Astrocyte (in vitro differentiated cells and primary cell): Measurements from ENCODE around the gene CDH13. TPM values are rescaled to one million over a fixed set of nuclear protein-coding genes. Genes with fewer than 3 reads are reported as not detected.

Source experiments
- DNase-seq: peaks from one replicate; pipeline ENCODE4 v3.0.0-alpha.2; 2010; ENCODE audit warnings: low read depth
- FAIRE-seq: peaks from 2 replicates; lab custom pipeline; 2011; peaks lifted over from hg19 to GRCh38; lab: Jason Lieb, UNC
- H2AFZ ChIP-seq: 2 replicates; pipeline ENCODE4 v1.6.0; 2012; ENCODE audit warnings: low read depth, low read length, inconsistent platforms
- H3K27ac ChIP-seq: 2 replicates; pipeline ENCODE4 v1.5.1; 2011; ENCODE audit warnings: low read depth, low read length, inconsistent platforms
- H3K27me3 ChIP-seq: 2 replicates; pipeline ENCODE4 v1.6.0; 2011; ENCODE audit warnings: low read length, inconsistent platforms; ENCODE audit not compliant: insufficient read depth
- H3K36me3 ChIP-seq: 2 replicates; pipeline ENCODE4 v1.5.1; 2011; ENCODE audit warnings: low read length, inconsistent platforms; ENCODE audit not compliant: insufficient read depth
- H3K4me1 ChIP-seq: 2 replicates; pipeline ENCODE4 v1.5.1; 2011; ENCODE audit warnings: low read length, inconsistent platforms; ENCODE audit not compliant: insufficient read depth
- H3K4me2 ChIP-seq: 2 replicates; pipeline ENCODE4 v1.6.0; 2012; ENCODE audit warnings: low read length, inconsistent platforms
- H3K4me3 ChIP-seq: 2 replicates; pipeline ENCODE4 v1.5.1; 2011; ENCODE audit warnings: low read depth, mild to moderate bottlenecking, low read length, inconsistent platforms; ENCODE audit not compliant: insufficient read depth
- H3K79me2 ChIP-seq: 2 replicates; pipeline ENCODE4 v1.6.0; 2012; ENCODE audit warnings: mild to moderate bottlenecking, low read length, inconsistent platforms; ENCODE audit not compliant: insufficient read depth
- H3K9ac ChIP-seq: 2 replicates; pipeline ENCODE4 v1.6.0; 2012; ENCODE audit warnings: mild to moderate bottlenecking, low read length, inconsistent platforms
- H3K9me3 ChIP-seq: 2 replicates; pipeline ENCODE4 v1.5.1; 2012; ENCODE audit warnings: low read depth, mild to moderate bottlenecking, low read length, inconsistent platforms; ENCODE audit not compliant: insufficient read depth
- H4K20me1 ChIP-seq: 2 replicates; pipeline ENCODE4 v1.6.0; 2012; ENCODE audit warnings: low read length, inconsistent platforms; ENCODE audit not compliant: insufficient read depth
- H3K27ac Mint-ChIP-seq: one replicate; pipeline ENCODE4 v1.8.0; 2021; ENCODE audit warnings: mild to moderate bottlenecking, mixed read lengths; ENCODE audit not compliant: unreplicated experiment
- H3K27me3 Mint-ChIP-seq: one replicate; pipeline ENCODE4 v1.8.0; 2021; ENCODE audit warnings: low read depth, mixed read lengths; ENCODE audit not compliant: unreplicated experiment
- H3K36me3 Mint-ChIP-seq: one replicate; pipeline ENCODE4 v1.8.0; 2021; ENCODE audit warnings: low read depth, mixed read lengths; ENCODE audit not compliant: unreplicated experiment
- H3K4me1 Mint-ChIP-seq: one replicate; pipeline ENCODE4 v1.8.0; 2021; ENCODE audit warnings: low read depth, mixed read lengths; ENCODE audit not compliant: unreplicated experiment
- H3K4me3 Mint-ChIP-seq: one replicate; pipeline ENCODE4 v1.8.0; 2021; ENCODE audit warnings: mild to moderate bottlenecking, moderate library complexity, mixed read lengths; ENCODE audit not compliant: unreplicated experiment
- H3K9me3 Mint-ChIP-seq: one replicate; pipeline ENCODE4 v1.8.0; 2021; ENCODE audit warnings: mild to moderate bottlenecking, mixed read lengths; ENCODE audit not compliant: unreplicated experiment
- EZH2 ChIP-seq: IDR thresholded peaks from 2 replicates; pipeline ENCODE4 v1.6.1; 2012; ENCODE audit warnings: mild to moderate bottlenecking, low read length, inconsistent platforms; ENCODE audit not compliant: insufficient read depth
- total RNA-seq: library from RNA; stranded (reverse); gene quantifications from 2 replicates; pipeline ENCODE4 v1.2.1, GENCODE V29; 2021
- TF ChIP-seq, protein P1 (sequence below): IDR thresholded peaks from 2 replicates; pipeline ENCODE4 v1.5.1; 2011; ENCODE audit warnings: low read depth, mild to moderate bottlenecking, inconsistent platforms, low read length, moderate library complexity; ENCODE audit not compliant: insufficient read depth

The CDH13 gene
- total RNA-seq, 1 donor from 2014 or later: 41.7 TPM

GRCh38 chr16:83389751-83390150 lies 763.0 kb downstream of the CDH13 start:
- Histone ChIP-seq H4K20me1 (no peaks in the 10 kb centered on the region), H3K27ac (no peak overlapping the region), H3K4me2 (no peak overlapping the region), H3K9ac (no peak overlapping the region), H3K79me2 (no peaks in the 10 kb centered on the region), H3K4me3 (no peak overlapping the region), H3K36me3 (no peaks in the 10 kb centered on the region), H3K4me1 (no peaks in the 10 kb centered on the region), H3K27me3 (no peaks in the 10 kb centered on the region), H2AFZ (no peak overlapping the region), H3K9me3 (no peaks in the 10 kb centered on the region)
- DNase-seq: peak; percentile 62
- no peaks in the 10 kb centered on the region for H3K36me3 Mint-ChIP-seq
- TF ChIP-seq EZH2: no peak
- TF ChIP-seq, protein P1, sequence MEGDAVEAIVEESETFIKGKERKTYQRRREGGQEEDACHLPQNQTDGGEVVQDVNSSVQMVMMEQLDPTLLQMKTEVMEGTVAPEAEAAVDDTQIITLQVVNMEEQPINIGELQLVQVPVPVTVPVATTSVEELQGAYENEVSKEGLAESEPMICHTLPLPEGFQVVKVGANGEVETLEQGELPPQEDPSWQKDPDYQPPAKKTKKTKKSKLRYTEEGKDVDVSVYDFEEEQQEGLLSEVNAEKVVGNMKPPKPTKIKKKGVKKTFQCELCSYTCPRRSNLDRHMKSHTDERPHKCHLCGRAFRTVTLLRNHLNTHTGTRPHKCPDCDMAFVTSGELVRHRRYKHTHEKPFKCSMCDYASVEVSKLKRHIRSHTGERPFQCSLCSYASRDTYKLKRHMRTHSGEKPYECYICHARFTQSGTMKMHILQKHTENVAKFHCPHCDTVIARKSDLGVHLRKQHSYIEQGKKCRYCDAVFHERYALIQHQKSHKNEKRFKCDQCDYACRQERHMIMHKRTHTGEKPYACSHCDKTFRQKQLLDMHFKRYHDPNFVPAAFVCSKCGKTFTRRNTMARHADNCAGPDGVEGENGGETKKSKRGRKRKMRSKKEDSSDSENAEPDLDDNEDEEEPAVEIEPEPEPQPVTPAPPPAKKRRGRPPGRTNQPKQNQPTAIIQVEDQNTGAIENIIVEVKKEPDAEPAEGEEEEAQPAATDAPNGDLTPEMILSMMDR: no peak
- H3K27ac Mint-ChIP-seq: no peak overlapping the region
- peaks cover 6% of the 10 kb centered on the region for H3K9me3 Mint-ChIP-seq
- peaks cover 5% of the 10 kb centered on the region for H3K4me1 Mint-ChIP-seq
- H3K4me3 Mint-ChIP-seq: no peak overlapping the region
- H3K27me3 Mint-ChIP-seq: peaks cover 4% of the 10 kb centered on the region
- FAIRE-seq: no peak

DNA sequence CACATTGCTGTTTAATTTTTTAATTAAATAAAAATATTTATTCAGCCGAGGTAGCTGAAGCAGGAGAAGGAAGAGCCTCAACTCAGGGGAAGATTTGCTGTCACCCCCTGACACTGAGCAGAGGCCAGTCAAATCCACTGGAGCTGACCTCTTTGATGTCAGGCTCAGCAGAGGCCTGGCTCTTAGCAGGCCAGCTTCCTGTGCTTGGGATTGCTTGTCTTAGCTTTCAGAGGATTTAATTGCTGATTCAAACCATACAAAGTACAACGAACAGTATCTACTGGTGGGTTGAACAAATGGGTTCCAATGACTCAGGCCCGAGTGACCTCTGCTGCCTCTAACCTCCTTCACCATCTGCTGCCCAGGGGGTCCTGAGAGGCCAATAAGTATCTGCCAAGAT lies 764.0 kb downstream of the CDH13 start:
- Histone ChIP-seq H3K9ac (no peak overlapping the region), H3K27me3 (no peaks in the 10 kb centered on the region), H3K9me3 (no peaks in the 10 kb centered on the region), H3K36me3 (no peaks in the 10 kb centered on the region), H3K79me2 (no peaks in the 10 kb centered on the region), H3K4me3 (no peak overlapping the region), H3K4me1 (no peaks in the 10 kb centered on the region), H4K20me1 (no peaks in the 10 kb centered on the region), H2AFZ (no peak overlapping the region), H3K4me2 (no peak overlapping the region), H3K27ac (no peak overlapping the region)
- no peaks in the 10 kb centered on the region for H3K36me3 Mint-ChIP-seq
- peaks cover 7% of the 10 kb centered on the region for H3K9me3 Mint-ChIP-seq
- H3K27me3 Mint-ChIP-seq: peaks cover 4% of the 10 kb centered on the region
- no peak overlapping the region for H3K4me3 Mint-ChIP-seq
- DNase-seq: no peak
- H3K4me1 Mint-ChIP-seq: peaks cover 5% of the 10 kb centered on the region
- FAIRE-seq: no peak
- TF ChIP-seq, protein P1: no peak
- TF ChIP-seq EZH2: no peak
- no peak overlapping the region for H3K27ac Mint-ChIP-seq

- no peaks in the 10 kb centered on the region for H3K36me3 Mint-ChIP-seq
- H3K9me3 Mint-ChIP-seq: peaks cover 7% of the 10 kb centered on the region
- no peak overlapping the region for H2AFZ ChIP-seq
- no peak overlapping the region for H3K4me2 ChIP-seq
- H3K27me3 Mint-ChIP-seq: no peaks in the 10 kb centered on the region
- H3K27me3 ChIP-seq: no peaks in the 10 kb centered on the region
- no peak overlapping the region for H3K4me3 Mint-ChIP-seq
- H3K4me1 ChIP-seq: no peaks in the 10 kb centered on the region
- H3K27ac ChIP-seq: no peak overlapping the region
- TF ChIP-seq, protein P1: no peak
- no peak for TF ChIP-seq EZH2
- DNase-seq: no peak
- peaks cover 5% of the 10 kb centered on the region for H3K4me1 Mint-ChIP-seq
- no peak for FAIRE-seq
- no peaks in the 10 kb centered on the region for H3K36me3 ChIP-seq
- no peak overlapping the region for H3K9ac ChIP-seq
- H3K27ac Mint-ChIP-seq: no peak overlapping the region
- no peaks in the 10 kb centered on the region for H3K9me3 ChIP-seq
- H3K4me3 ChIP-seq: no peak overlapping the region
- no peaks in the 10 kb centered on the region for H3K79me2 ChIP-seq
- no peaks in the 10 kb centered on the region for H4K20me1 ChIP-seq
Observed at GRCh38 chr16:83392743-83393142, 766.0 kb downstream of the CDH13 start.
